Measurements from ENCODE around the gene GIMAP1.

GIMAP1 gene

DNA sequence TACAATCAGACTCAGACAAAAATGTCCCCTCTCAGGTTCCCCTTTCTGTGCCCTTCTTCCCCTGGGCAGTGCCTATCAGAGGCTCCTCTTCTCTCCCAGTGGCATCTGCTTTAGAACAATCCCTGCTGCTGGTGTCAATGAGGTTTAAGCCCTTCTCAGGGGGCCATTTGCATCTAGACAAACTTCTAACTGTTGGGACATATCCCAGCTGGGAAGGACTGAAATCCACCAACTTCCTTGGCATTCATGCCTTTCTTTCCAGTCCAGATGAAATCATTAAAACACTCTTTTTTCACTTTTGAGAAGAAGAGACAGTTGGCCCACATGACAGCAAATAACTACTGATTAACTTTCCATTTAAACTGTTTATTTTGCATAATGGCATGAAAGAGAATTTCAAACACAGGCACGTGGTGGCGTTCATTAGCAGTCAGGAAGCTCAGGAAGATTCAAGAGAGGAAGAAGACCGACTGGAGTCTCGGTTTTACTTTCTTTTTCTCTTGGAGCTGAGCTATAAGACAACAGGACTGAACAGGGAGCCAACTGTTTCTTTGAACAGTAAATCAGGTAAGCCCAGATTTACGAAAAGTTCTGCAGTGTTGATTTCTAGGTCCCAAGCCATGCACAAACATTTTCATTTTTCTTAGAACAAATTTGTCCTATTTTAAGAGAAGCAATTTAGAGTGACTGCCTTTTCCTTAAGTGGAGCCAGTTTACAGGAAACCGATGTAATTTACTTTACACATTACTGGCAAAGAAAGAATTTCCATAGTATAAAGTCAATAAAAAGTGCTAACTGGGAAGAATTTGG, 31.0 kb upstream of the GIMAP1 start, which contains the start of gene GIMAP2:
Gene GIMAP2 (plus strand): TSS at position 488 of the 811 bp plus-strand sequence. CDS start 1,354 bp downstream, outside the sequence.
- TF ChIP-seq Cebpa-rat (IDR thresholded peaks at IDR 0.05), result no peak
- Histone ChIP-seq H3K9me3 (replicated peaks in 1 of 11) (peaks cover 15 to 38% (median 29%) of the 10 kb centered on the region in 11 experiments; a peak in 21 of 22 replicates), H3K27me3 (no peaks in the 10 kb centered on the region), H4K20me1 (no peaks in the 10 kb centered on the region), H3K27ac (peak within 1 kb of the TSS; percentile 71 to 85 (median 81)), H3K4me1 (peaks cover 25 to 66% (median 34%) of the 10 kb centered on the region in 10 experiments), H3K4me3 (peak within 1 kb of the TSS; percentile 61 to 73 (median 66)), H3K4me2 (peak within 1 kb of the TSS; percentile 80 to 97 (median 92)), H3K36me3 (peaks cover 21 to 29% (median 27%) of the 10 kb centered on the region in 11 experiments), H3K9ac (peak within 1 kb of the TSS; percentile 70 to 84 (median 79))

DNA sequence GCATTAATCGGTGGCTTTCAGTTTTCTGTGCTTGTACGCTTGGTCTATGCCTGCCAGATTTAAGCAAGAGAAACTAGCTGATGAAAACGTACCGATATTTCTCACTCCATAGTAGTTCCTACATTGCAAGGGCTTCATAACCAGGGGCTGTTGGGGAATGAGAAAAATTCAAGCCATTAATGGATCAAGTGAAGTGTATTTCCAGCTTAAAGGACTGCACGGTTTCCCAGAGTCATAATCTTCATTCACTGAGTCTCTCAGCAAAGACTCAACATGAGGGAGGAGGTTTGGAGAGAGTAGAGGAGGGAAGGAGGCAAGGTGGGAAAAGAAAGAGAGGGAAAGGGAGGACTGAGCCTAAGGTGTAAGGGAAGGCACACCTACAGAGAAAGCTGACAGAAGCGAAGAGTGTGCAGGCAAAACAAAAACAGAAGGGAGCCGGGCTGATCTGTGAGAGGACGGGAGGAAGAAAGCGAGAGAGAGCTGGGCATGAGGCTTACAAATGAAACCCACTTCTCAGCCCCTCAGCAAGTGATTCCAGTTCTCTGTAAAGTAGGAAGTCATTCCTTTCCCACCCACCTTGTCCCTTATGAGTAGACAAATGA, 30.3 kb upstream of the GIMAP1 start:
- no peaks in the 10 kb centered on the region for H4K20me1 ChIP-seq
- peak overlapping the region; percentile 70 to 84 (median 79) for H3K9ac ChIP-seq
- peak overlapping the region; percentile 61 to 73 (median 66) for H3K4me3 ChIP-seq
- H3K4me2 ChIP-seq, result peak overlapping the region; percentile 80 to 97 (median 92)
- H3K9me3 ChIP-seq (replicated peaks in 1 of 11), result peaks cover 21 to 45% (median 36%) of the 10 kb centered on the region in 11 experiments
- H3K36me3 ChIP-seq, result peaks cover 28 to 36% (median 34%) of the 10 kb centered on the region in 11 experiments
- TF ChIP-seq Cebpa-rat (IDR thresholded peaks at IDR 0.05), result no peak
- H3K27me3 ChIP-seq, result no peaks in the 10 kb centered on the region
- H3K4me1 ChIP-seq, result peaks cover 25 to 66% (median 34%) of the 10 kb centered on the region in 10 experiments
- peak overlapping the region; percentile 71 to 85 (median 81) for H3K27ac ChIP-seq

DNA sequence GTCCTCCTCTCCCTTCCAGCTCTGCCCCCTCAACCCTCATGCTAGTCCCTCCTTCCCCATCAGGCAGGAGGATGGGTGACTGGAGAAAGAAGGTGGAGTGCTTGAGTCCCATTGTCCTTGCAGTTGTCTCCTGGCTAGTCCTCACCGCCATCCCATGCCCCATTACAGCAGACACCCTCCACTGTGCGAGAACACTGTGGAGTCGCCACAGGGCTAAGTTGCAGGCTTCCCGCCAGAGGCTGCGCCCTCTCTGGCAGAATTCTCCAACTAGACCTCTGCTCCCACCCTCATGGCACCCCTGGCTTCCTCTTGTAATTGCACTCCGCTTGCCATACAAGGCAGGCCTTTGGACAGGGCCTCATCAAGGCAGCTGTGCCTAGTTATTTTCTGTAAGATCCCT, 27.8 kb upstream of the GIMAP1 start:
- no peak for TF ChIP-seq Cebpa-rat (IDR thresholded peaks at IDR 0.05)
- peaks cover 21 to 53% (median 29%) of the 10 kb centered on the region in 10 experiments for H3K4me1 ChIP-seq
- H4K20me1 ChIP-seq, result no peaks in the 10 kb centered on the region
- 0 out of 20 replicates have a peak overlapping the region, but pooled peaks of 1 of the 10 experiments have one; percentile 6 for H3K4me3 ChIP-seq
- H3K36me3 ChIP-seq, result peaks cover 51 to 57% (median 54%) of the 10 kb centered on the region in 11 experiments
- H3K4me2 ChIP-seq, result peak overlapping the region in 2 of 11 experiments; percentile 97; a peak in 5 of 22 replicates
- no peak overlapping the region for H3K9ac ChIP-seq
- peaks cover 41 to 59% (median 52%) of the 10 kb centered on the region in 11 experiments for H3K9me3 ChIP-seq (replicated peaks in 1 of 11)
- H3K27me3 ChIP-seq, result no peaks in the 10 kb centered on the region
- H3K27ac ChIP-seq, result no peak overlapping the region

DNA sequence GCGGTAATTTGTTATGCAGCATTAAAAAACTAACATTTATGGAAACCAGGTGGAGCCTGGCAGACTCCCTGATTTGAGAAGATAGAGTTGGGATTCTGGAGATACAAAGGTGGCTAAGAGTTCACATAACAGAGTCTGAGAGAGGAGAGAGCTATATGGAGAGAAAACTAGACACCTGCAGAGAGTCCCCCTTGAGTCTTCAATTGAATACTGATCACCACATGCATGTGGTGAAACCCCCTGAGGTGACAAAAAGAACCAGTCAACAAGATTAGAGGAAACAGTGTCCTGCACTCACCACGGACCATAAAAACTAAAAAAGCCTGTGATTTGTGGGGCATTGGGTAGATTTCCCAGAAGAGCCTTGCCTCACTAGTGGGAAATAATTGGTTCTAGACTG, 20.8 kb upstream of the GIMAP1 start:
- H3K9ac ChIP-seq, result no peak overlapping the region
- TF ChIP-seq Cebpa-rat (IDR thresholded peaks at IDR 0.05), result no peak
- H3K36me3 ChIP-seq, result peaks cover 23 to 42% (median 30%) of the 10 kb centered on the region in 11 experiments
- no peak overlapping the region for H3K4me2 ChIP-seq
- H3K9me3 ChIP-seq (replicated peaks in 1 of 11), result peaks cover 70 to 90% (median 77%) of the 10 kb centered on the region in 11 experiments
- no peaks in the 10 kb centered on the region for H3K27me3 ChIP-seq
- no peak overlapping the region for H3K27ac ChIP-seq
- no peaks in the 10 kb centered on the region for H3K4me1 ChIP-seq
- H4K20me1 ChIP-seq, result no peaks in the 10 kb centered on the region
- H3K4me3 ChIP-seq, result no peak overlapping the region

DNA sequence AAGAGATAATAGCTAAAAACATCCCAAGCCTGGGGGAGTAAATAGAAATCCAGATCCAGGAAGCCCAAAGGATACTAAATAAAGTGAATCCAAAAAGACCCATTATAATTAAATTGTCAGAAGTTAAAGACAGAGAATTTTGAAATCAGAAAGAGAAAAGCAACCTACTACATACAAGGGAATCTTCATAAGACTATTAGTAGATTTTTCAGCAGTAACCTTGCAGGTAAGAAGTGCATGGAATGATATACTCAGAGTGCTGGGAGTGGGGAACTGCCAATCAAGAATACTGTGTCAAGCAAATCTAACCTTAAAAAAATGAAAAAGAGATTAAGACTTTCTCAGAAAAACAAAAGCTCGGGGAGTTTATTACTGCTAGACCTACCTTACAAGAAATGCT, 13.2 kb upstream of the GIMAP1 start:
- Histone ChIP-seq H3K27ac (no peak overlapping the region), H3K4me1 (no peaks in the 10 kb centered on the region), H3K9ac (no peak overlapping the region), H3K27me3 (no peaks in the 10 kb centered on the region), H3K9me3 (replicated peaks in 1 of 11) (peaks cover 55 to 83% (median 68%) of the 10 kb centered on the region in 11 experiments), H3K4me2 (no peak overlapping the region), H3K36me3 (peaks cover 0 to 10% (median 3%) of the 10 kb centered on the region in 11 experiments; a peak in 3 of 22 replicates), H3K4me3 (no peak overlapping the region), H4K20me1 (no peaks in the 10 kb centered on the region)
- TF ChIP-seq Cebpa-rat (IDR thresholded peaks at IDR 0.05), result no peak

DNA sequence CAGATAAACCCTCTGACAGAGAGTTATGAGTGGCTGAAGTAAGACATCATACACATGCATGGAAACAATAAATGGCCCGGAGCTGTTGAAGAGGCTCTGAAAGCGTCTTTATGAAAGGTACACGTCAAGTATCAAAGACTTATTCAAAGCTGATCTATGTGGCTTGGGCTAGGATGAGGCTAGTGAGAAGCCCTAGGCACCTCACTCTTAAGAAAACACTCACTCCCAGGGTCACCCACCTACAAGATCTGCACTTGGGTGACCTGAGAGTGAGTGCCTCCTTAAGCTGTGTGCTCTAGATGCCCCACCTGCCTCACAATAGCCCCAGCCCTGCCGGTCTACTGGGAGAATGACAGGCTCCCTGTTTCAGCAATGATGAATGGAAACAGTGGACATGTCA, 1.1 kb upstream of the GIMAP1 start:
- no peak overlapping the region for H3K9ac ChIP-seq
- H3K4me2 ChIP-seq, result peak overlapping the region in 5 of 11 experiments; percentile 66 to 97 (median 83); a peak in 6 of 22 replicates
- peaks cover 14 to 36% (median 17%) of the 10 kb centered on the region in 10 experiments for H3K4me1 ChIP-seq
- no peak overlapping the region for H3K4me3 ChIP-seq
- H3K27ac ChIP-seq, result no peak overlapping the region
- no peaks in the 10 kb centered on the region for H3K27me3 ChIP-seq
- H4K20me1 ChIP-seq, result 0 out of 22 replicates have a peak, but pooled peaks cover 0 to 4% (median 0%) of the 10 kb centered on the region in 11 experiments
- H3K9me3 ChIP-seq (replicated peaks in 1 of 11), result peaks cover 14 to 27% (median 18%) of the 10 kb centered on the region in 11 experiments
- TF ChIP-seq Cebpa-rat (IDR thresholded peaks at IDR 0.05), result no peak
- peaks cover 0 to 17% (median 0%) of the 10 kb centered on the region in 11 experiments; a peak in 5 of 22 replicates for H3K36me3 ChIP-seq

DNA sequence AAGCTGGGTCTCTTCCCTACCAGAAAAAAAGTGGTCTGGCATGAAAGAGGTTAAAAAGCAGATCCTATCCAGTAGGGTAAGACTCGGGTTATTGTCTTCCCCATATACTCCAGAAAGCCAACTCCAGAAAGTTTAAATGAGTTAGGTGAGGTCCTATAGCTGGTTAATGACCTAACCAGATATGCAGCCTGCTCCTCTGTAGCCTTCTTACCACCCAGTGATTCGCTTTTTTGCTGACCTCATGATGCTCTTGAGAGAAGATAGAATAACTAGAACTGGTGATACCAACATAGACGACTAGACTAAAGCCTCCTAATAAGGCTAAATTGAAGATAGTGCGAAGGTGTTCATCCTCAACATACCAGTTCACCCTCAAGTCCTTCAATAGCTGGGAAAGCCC, 675 bp upstream of the GIMAP1 start:
- Histone ChIP-seq H3K36me3 (peaks cover 0 to 22% (median 0%) of the 10 kb centered on the region in 11 experiments; a peak in 5 of 22 replicates), H3K4me2 (peak overlapping the region; percentile 66 to 97 (median 81)), H3K4me1 (peaks cover 14 to 36% (median 17%) of the 10 kb centered on the region in 10 experiments), H3K27me3 (no peaks in the 10 kb centered on the region), H4K20me1 (0 out of 22 replicates have a peak, but pooled peaks cover 0 to 7% (median 0%) of the 10 kb centered on the region in 11 experiments), H3K9ac (no peak overlapping the region; a peak in 2 of 22 replicates), H3K27ac (peak overlapping the region in 6 of 11 experiments; percentile 16 to 63 (median 34); a peak in 9 of 22 replicates), H3K4me3 (peak overlapping the region in 1 of 10 experiments; percentile 61; a peak in 1 of 20 replicates), H3K9me3 (replicated peaks in 1 of 11) (peaks cover 14 to 31% (median 18%) of the 10 kb centered on the region in 11 experiments)
- TF ChIP-seq Cebpa-rat (IDR thresholded peaks at IDR 0.05), result no peak

DNA sequence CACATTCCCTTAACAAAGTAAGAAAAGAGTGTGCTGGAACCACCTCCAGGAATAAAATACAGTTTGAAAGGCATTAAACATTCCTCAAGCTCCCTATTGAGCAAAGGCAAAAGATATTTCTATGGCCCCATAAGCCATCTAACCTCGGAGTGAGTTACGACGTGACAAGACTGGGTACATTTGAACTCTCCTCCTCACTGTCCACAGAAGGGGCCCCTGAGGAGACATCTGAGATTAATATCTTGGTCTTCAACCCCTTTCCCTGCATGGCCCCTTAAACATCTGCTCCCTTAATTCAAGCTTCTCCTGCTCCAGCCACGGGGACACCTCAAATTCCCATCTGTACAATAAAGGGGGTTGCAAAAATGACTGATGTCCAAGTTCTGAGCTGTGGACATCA, 526 bp downstream of the GIMAP1 start:
- peak overlapping the region in 6 of 10 experiments; percentile 13 to 72 (median 58); a peak in 10 of 20 replicates for H3K4me3 ChIP-seq

More for the DNA sequence above, 526 bp downstream of the GIMAP1 start:
- Histone ChIP-seq H3K4me2 (peak overlapping the region; percentile 66 to 97 (median 81)), H3K9ac (peak overlapping the region in 7 of 11 experiments; percentile 24 to 81 (median 43); a peak in 12 of 22 replicates), H4K20me1 (peaks cover 0 to 7% (median 0%) of the 10 kb centered on the region in 11 experiments; a peak in 1 of 22 replicates), H3K27ac (peak overlapping the region in 4 of 11 experiments; percentile 18 to 63 (median 40); a peak in 5 of 22 replicates), H3K27me3 (no peaks in the 10 kb centered on the region), H3K36me3 (peaks cover 0 to 34% (median 0%) of the 10 kb centered on the region in 11 experiments; a peak in 5 of 22 replicates), H3K4me1 (peaks cover 14 to 36% (median 17%) of the 10 kb centered on the region in 10 experiments), H3K9me3 (replicated peaks in 1 of 11) (peaks cover 14 to 31% (median 18%) of the 10 kb centered on the region in 11 experiments)
- TF ChIP-seq Cebpa-rat (IDR thresholded peaks at IDR 0.05), result no peak

All from BLaER1 treated with 17β-estradiol and CSF1 and Interleukin-3, amounts not matched to agents 10 nM and 100 nM (cell line).